Epithelial cell of proximal tubule (primary cell): ENCODE results near the gene DNAJC5G. TPM values are rescaled to one million over a fixed set of nuclear protein-coding genes. Genes with fewer than 3 reads are reported as not detected.

Source experiments
- DNase-seq: peaks from one replicate; pipeline ENCODE4 v3.0.0-alpha.2; 2011; ENCODE audit warnings: low read depth
- H3K4me3 ChIP-seq: 2 replicates; pipeline ENCODE4 v1.5.1; 2011; ENCODE audit warnings: low read depth, mild to moderate bottlenecking, low read length
- total RNA-seq: library from RNA; depleted of rRNA; stranded (reverse); fragments of >200 nt; gene quantifications from 2 replicates; pipeline ENCODE4 v1.2.3, GENCODE V29; 2015
- TF ChIP-seq, protein P1 (sequence below): conservative IDR thresholded peaks from 2 replicates; pipeline ENCODE4 v1.5.1; 2012; ENCODE audit warnings: low read depth, mild to moderate bottlenecking, low read length

Gene DNAJC5G
- total RNA-seq, 1 donor from 2014 or later, result not detected

DNA sequence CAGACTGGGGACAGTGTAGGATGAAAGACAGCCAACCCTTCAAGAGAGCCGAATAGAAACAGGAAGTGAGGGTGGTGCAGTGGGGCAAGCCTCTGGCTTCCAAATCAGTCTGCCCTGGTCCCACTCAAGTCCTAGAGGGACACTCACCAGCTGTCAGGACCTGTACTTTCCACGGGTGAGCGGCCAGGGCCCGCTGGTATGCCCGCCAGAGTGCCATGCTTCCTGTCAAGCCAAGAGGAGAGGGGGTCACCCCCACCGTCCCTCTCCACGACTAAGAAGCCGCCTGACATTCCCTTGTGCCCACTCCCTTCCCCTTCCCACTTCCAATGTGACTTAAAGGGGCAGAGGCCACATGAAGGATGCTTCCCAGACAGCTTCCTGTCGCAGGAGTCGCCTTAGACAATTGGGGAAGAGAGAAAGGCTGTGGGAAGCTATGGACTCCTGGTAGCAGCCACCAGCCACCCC is 47.1 kb downstream of the DNAJC5G start:
- no peak for DNase-seq
- TF ChIP-seq, protein P1, sequence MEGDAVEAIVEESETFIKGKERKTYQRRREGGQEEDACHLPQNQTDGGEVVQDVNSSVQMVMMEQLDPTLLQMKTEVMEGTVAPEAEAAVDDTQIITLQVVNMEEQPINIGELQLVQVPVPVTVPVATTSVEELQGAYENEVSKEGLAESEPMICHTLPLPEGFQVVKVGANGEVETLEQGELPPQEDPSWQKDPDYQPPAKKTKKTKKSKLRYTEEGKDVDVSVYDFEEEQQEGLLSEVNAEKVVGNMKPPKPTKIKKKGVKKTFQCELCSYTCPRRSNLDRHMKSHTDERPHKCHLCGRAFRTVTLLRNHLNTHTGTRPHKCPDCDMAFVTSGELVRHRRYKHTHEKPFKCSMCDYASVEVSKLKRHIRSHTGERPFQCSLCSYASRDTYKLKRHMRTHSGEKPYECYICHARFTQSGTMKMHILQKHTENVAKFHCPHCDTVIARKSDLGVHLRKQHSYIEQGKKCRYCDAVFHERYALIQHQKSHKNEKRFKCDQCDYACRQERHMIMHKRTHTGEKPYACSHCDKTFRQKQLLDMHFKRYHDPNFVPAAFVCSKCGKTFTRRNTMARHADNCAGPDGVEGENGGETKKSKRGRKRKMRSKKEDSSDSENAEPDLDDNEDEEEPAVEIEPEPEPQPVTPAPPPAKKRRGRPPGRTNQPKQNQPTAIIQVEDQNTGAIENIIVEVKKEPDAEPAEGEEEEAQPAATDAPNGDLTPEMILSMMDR, result no peak
- H3K4me3 ChIP-seq, result peak overlapping the region; percentile 80

- peak within 1 kb of the TSS; percentile 80 for H3K4me3 ChIP-seq
- DNase-seq, result peak; percentile 49
- TF ChIP-seq, protein P1, result no peak
Measured at GRCh38 chr2:27322766-27323595, 47.7 kb downstream of the DNAJC5G start, which contains the start of gene MPV17. Gene MPV17 (minus strand): TSS chr2:27323097. CDS start chr2:27322517, 580 bp downstream.

DNA sequence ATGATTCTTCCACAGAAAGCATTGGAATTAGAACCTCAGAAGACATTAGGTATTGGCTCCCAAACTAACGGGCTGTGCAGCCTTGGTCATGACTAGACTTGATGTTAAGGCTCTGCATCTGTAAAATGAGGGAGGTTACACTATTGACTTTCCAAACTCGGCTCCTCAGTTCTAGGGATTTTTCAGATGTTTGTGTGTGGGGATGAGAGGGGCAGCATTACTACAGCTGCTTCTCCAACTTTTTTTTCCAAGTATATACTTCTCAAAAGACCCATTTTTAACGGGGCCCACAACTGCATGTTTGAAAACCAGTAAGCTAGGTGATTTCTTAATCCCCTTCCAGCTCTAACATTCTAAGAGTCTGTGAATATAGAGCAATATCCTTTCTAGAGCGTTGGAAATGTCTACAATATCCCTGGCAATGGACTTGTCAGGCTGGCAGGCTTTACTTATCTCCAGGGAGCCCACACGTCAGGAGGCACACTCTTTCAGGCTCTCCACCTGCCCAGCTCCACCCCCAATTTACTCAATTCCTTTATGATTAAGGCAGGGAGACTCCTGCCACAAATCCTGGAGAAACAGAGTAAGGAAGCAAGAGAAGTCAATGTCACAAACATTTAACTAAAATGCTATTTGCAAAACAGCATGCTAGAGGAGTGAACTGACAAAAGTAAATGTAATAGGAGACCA is 48.5 kb downstream of the DNAJC5G start:
- no peak for DNase-seq
- TF ChIP-seq, protein P1, result no peak

DNA sequence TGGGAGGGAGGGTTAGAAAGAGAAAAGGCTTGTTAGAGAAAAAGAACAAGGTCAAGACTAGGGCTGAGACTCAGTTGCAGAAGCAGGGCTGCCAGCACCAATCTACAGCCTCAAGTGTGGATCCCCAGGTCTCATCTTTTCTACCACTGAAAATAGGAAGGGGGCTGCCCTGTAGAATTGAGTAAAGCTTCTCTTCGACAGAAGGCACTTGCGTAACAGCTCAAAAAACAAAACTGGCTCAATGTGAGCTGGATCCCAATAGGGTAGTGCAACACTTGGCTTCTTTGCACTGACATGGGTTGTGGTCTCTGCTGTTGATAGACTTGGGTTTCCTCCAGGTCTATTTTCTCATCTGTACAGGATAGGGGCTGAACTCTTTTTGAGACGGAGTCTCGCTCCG is 49.5 kb downstream of the DNAJC5G start:
- TF ChIP-seq, protein P1, result no peak
- no peak overlapping the region for H3K4me3 ChIP-seq
- DNase-seq, result no peak

More for the DNA sequence above, 48.5 kb downstream of the DNAJC5G start:
- H3K4me3 ChIP-seq, result peak overlapping the region; percentile 80

Other genes starting within 250 kb of the DNAJC5G start
- 11.2 and 20.1 TPM in 2 replicates for gene TMEM214, start 242.5 kb upstream of the DNAJC5G start, total RNA-seq
- gene AGBL5, start 223.8 kb upstream of the DNAJC5G start, total RNA-seq, result 17.0 and 21.8 TPM in 2 replicates
- gene OST4, start 203.8 kb upstream of the DNAJC5G start, total RNA-seq, result 283 and 454 TPM in 2 replicates
- 0.80 and 2.1 TPM in 2 replicates for gene EMILIN1, start 196.8 kb upstream of the DNAJC5G start, total RNA-seq
- 5.5 and 6.1 TPM in 2 replicates for gene KHK, start 188.7 kb upstream of the DNAJC5G start, total RNA-seq
- 1.0 and 2.3 TPM in 2 replicates for gene CGREF1, start 156.3 kb upstream of the DNAJC5G start, total RNA-seq
- gene ABHD1, start 151.6 kb upstream of the DNAJC5G start, total RNA-seq, result not detected in 2 replicates
- gene PREB, start 140.8 kb upstream of the DNAJC5G start, total RNA-seq, result 53.3 and 77.1 TPM in 2 replicates
- gene PRR30, start 136.0 kb upstream of the DNAJC5G start, total RNA-seq, result not detected in 2 replicates
- not detected in 2 replicates for gene TCF23, start 126.4 kb upstream of the DNAJC5G start, total RNA-seq
- 90.3 and 143 TPM in 2 replicates for gene ATRAID, start 63.4 kb upstream of the DNAJC5G start, total RNA-seq
- gene SLC5A6, start 63.2 kb upstream of the DNAJC5G start, total RNA-seq, result 51.5 and 90.9 TPM in 2 replicates
- 62.8 and 65.8 TPM in 2 replicates for gene CAD, start 58.1 kb upstream of the DNAJC5G start, total RNA-seq
- 0.29 TPM in 1 of 2 replicates, not detected in the other for gene SLC30A3, start 12.4 kb upstream of the DNAJC5G start, total RNA-seq
- gene TRIM54, start 7.0 kb downstream of the DNAJC5G start, total RNA-seq, result 1.5 TPM in 1 of 2 replicates, not detected in the other
- gene UCN, start 33.0 kb downstream of the DNAJC5G start, total RNA-seq, result not detected in 2 replicates
- gene MPV17, start 47.7 kb downstream of the DNAJC5G start, total RNA-seq, result 71.3 and 76.5 TPM in 2 replicates
- 37.4 and 61.7 TPM in 2 replicates for gene GTF3C2, start 81.3 kb downstream of the DNAJC5G start, total RNA-seq
- 35.5 and 43.3 TPM in 2 replicates for gene EIF2B4, start 94.9 kb downstream of the DNAJC5G start, total RNA-seq
- 64.6 and 121 TPM in 2 replicates for gene SNX17, start 95.2 kb downstream of the DNAJC5G start, total RNA-seq
- gene ZNF513, start 105.3 kb downstream of the DNAJC5G start, total RNA-seq, result 5.6 and 9.5 TPM in 2 replicates
- gene PPM1G, start 134.2 kb downstream of the DNAJC5G start, total RNA-seq, result 135 and 228 TPM in 2 replicates
- gene NRBP1, start 153.2 kb downstream of the DNAJC5G start, total RNA-seq, result 60.2 and 77.1 TPM in 2 replicates
- 10.0 and 20.5 TPM in 2 replicates for gene KRTCAP3, start 166.9 kb downstream of the DNAJC5G start, total RNA-seq
- gene IFT172, start 214.3 kb downstream of the DNAJC5G start, total RNA-seq, result 3.7 and 12.1 TPM in 2 replicates
- gene FNDC4, start 219.8 kb downstream of the DNAJC5G start, total RNA-seq, result 7.3 and 26.6 TPM in 2 replicates
- gene GCKR, start 221.4 kb downstream of the DNAJC5G start, total RNA-seq, result 0.58 TPM in 1 of 2 replicates, not detected in the other